ENCODE data around the gene FAM107B. TPM values are rescaled to one million over a fixed set of nuclear protein-coding genes. Genes with fewer than 3 reads are reported as not detected.

The FAM107B gene
- total and polyA plus RNA-seq, 2 of the 4 experiments (the other 2 are of a cell fraction), result 26.4 to 27.1 TPM

- H3K4me2 ChIP-seq (ENCODE audit: low read depth, low read length), result no peak overlapping the region
- H3K4me3 ChIP-seq (ENCODE audit: insufficient read depth, low read depth, low read length), result no peak overlapping the region
- H4K5ac ChIP-seq (ENCODE audit: low read depth, low read length), result no peak overlapping the region
- intact Hi-C loops (cut with micrococcal nuclease), result no loop called here
- H2BK5ac ChIP-seq (ENCODE audit: low read depth, low read length, poor library complexity, severe bottlenecking), result peak overlapping the region; percentile 1
- WGBS, 2 experiments (ENCODE audit: extremely low coverage in 2 of 2, insufficient read length in 1 of 2), result 100% methylated on average over 3 of the region's 11 CpGs; no CpG with 5 or more reads in 1 of the 2 experiments
- no peaks in the 10 kb centered on the region for H3K9me3 ChIP-seq (ENCODE audit: control insufficient read depth, insufficient read depth, low read length)
- H2BK120ac ChIP-seq (ENCODE audit: low read depth, low read length), result no peak overlapping the region
- dilution Hi-C loops (cut with HindIII; ENCODE audit: low sequenced_read_pairs, unreplicated experiment), result no loop called here
- H3K18ac ChIP-seq (ENCODE audit: low read depth, low read length), result no peak overlapping the region
- DNase-seq (no peak), ATAC-seq (ENCODE audit: low read depth) (no peak)
- no peak overlapping the region for H4K91ac ChIP-seq (ENCODE audit: insufficient read depth, low read depth, low read length)
- no peak overlapping the region for H3K27ac ChIP-seq (ENCODE audit: insufficient read depth, low read length)
- CTCF ChIA-PET, result no interaction called here
- no peak overlapping the region for H2AFZ ChIP-seq (replicated peaks; ENCODE audit: low read length, poor library complexity)
- H3K23ac ChIP-seq (ENCODE audit: low read depth, low read length), result no peak overlapping the region
- H2AK9ac ChIP-seq (replicated peaks; ENCODE audit: low read depth, low read length, poor library complexity), result no peak overlapping the region
- no peak for TF ChIP-seq MAFK (IDR thresholded peaks at IDR 0.05; ENCODE audit: low read depth, low read length)
- no peak for TF ChIP-seq ELK1 (IDR thresholded peaks at IDR 0.05; ENCODE audit: borderline replicate concordance, low read depth, low read length)
- TF ChIP-seq MXI1 (IDR thresholded peaks at IDR 0.05; ENCODE audit: borderline replicate concordance, low read depth, low read length), result no peak
- TF ChIP-seq NFE2L2 (IDR thresholded peaks at IDR 0.05; ENCODE audit: low read depth, low read length), result no peak
- H3K9ac ChIP-seq (ENCODE audit: low read depth, low read length), result no peak overlapping the region
- H3K4me1 ChIP-seq (ENCODE audit: control insufficient read depth, insufficient read depth, low read length), result peaks cover 31% of the 10 kb centered on the region
- H3K27me3 ChIP-seq (ENCODE audit: control insufficient read depth, insufficient read depth, low read length), result no peaks in the 10 kb centered on the region
- 0 out of 2 replicates have a peak overlapping the region, but pooled peaks have one; percentile 4 for H3K4ac ChIP-seq (ENCODE audit: low read depth, low read length)
- no peak overlapping the region for H3K56ac ChIP-seq (ENCODE audit: extremely low read depth, insufficient read depth, low read length)
- in situ Hi-C loops (cut with MboI; ENCODE audit: low sequenced_read_pairs), result no loop called here
- H3K36me3 ChIP-seq (ENCODE audit: control insufficient read depth, insufficient read depth, low read length), result peaks cover 20% of the 10 kb centered on the region
- H4K8ac ChIP-seq (ENCODE audit: low read depth in 2 of 2, low read length in 2 of 2), result peak overlapping the region in 1 of 2 experiments; percentile 12; a peak in 1 of 4 replicates
- peaks cover 33% of the 10 kb centered on the region for H4K20me1 ChIP-seq (ENCODE audit: insufficient read depth, low read length)
- H2BK20ac ChIP-seq (ENCODE audit: low read depth, low read length), result no peak overlapping the region; the same call in 1 of the 2 replicates
- peak overlapping the region; percentile 35; the same call in 1 of the 2 replicates for H2AK5ac ChIP-seq (ENCODE audit: low read depth, low read length)
- H3K79me1 ChIP-seq (ENCODE audit: low read depth in 1 of 2, low read length in 2 of 2), result peaks cover 28 to 79% of the 10 kb centered on the region in 2 experiments
- POLR2A ChIA-PET (ENCODE audit: unreplicated experiment), result no interaction called here
- no peak overlapping the region for H2BK15ac ChIP-seq (ENCODE audit: low read depth, low read length)
- no peak overlapping the region for H3K14ac ChIP-seq (replicated peaks; ENCODE audit: low read depth, low read length)
- peaks cover 31% of the 10 kb centered on the region for H3K9me1 ChIP-seq (ENCODE audit: insufficient read depth, low read length)
- no TSS peak for BruUV-seq (replicated peaks)
These were observed 191.4 kb downstream of the FAM107B start for GRCh38 chr10:14583252-14583651.

All from IMR-90 (cell line).